Upper lobe of right lung (tissue), 1 donor: ENCODE data around the gene CADPS2. TPM values are rescaled to one million over a fixed set of nuclear protein-coding genes. Genes with fewer than 3 reads are reported as not detected.

Source experiments
- ATAC-seq: fragments of 200-7000 bp; cut with Tn5 transposase; one replicate; pipeline ENCODE4 v1.9.1; 2020; ENCODE audit warnings: mild to moderate bottlenecking, moderate library complexity
- DNase-seq: peaks from one replicate; pipeline ENCODE4 v3.0.0-alpha.2; 2020
- H3K27ac ChIP-seq: fragments of 200-600 bp; one replicate; pipeline ENCODE4 v1.8.0; 2022
- H3K27me3 ChIP-seq: fragments of 200-600 bp; one replicate; pipeline ENCODE4 v1.8.0; 2022; ENCODE audit warnings: mild to moderate bottlenecking
- H3K36me3 ChIP-seq: fragments of 200-600 bp; one replicate; pipeline ENCODE4 v1.8.0; 2022
- H3K4me1 ChIP-seq: fragments of 200-600 bp; one replicate; pipeline ENCODE4 v1.8.0; 2022
- H3K4me3 ChIP-seq: fragments of 200-600 bp; one replicate; pipeline ENCODE4 v1.8.0; 2022; ENCODE audit warnings: mild to moderate bottlenecking
- H3K9me3 ChIP-seq: fragments of 200-600 bp; one replicate; pipeline ENCODE4 v1.8.0; 2022
- CTCF ChIP-seq: fragments of 200-600 bp; IDR thresholded peaks from one replicate; pipeline ENCODE4 v1.8.0; 2022; ENCODE audit warnings: antibody characterized with exemption
- intact Hi-C: fragments of 100-400 bp; cut with DNase I; formaldehyde crosslinking; loops from one replicate; pipeline ENCODE4 v1.11.0; 2022
- total RNA-seq: library from RNA; stranded (reverse); fragmentation: NEBNext Ultra II Directional; extraction: Animal tissue kit (Norgen Biotek cat#: 25700); gene quantifications from one replicate; pipeline ENCODE4 v1.2.1, GENCODE V29; 2021
- donor health status: DM: no; HTN: yes; CAD: no; lungs with severe emphysema.

The CADPS2 gene
- total RNA-seq, 1 donor from 2014 or later, result 46.1 TPM

- Histone ChIP-seq H3K27ac (no peak overlapping the region), H3K36me3 (peaks cover 5% of the 10 kb centered on the region), H3K27me3 (no peaks in the 10 kb centered on the region), H3K4me1 (no peaks in the 10 kb centered on the region), H3K4me3 (no peak overlapping the region), H3K9me3 (no peaks in the 10 kb centered on the region)
- no peak for ATAC-seq
- DNase-seq, result no peak
- TF ChIP-seq CTCF, result no peak
- intact Hi-C loops, result no loop called here
Observed at GRCh38 chr7:122577449-122578003, 308.7 kb downstream of the CADPS2 start.

GRCh38 chr7:122572706-122573105 lies 313.6 kb downstream of the CADPS2 start:
- no peak for ATAC-seq
- DNase-seq, result no peak
- no peaks in the 10 kb centered on the region for H3K27me3 ChIP-seq
- no peak overlapping the region for H3K27ac ChIP-seq
- intact Hi-C loops, result no loop called here
- no peak overlapping the region for H3K4me3 ChIP-seq
- TF ChIP-seq CTCF, result no peak
- no peaks in the 10 kb centered on the region for H3K9me3 ChIP-seq
- no peaks in the 10 kb centered on the region for H3K4me1 ChIP-seq
- H3K36me3 ChIP-seq, result no peaks in the 10 kb centered on the region

DNA sequence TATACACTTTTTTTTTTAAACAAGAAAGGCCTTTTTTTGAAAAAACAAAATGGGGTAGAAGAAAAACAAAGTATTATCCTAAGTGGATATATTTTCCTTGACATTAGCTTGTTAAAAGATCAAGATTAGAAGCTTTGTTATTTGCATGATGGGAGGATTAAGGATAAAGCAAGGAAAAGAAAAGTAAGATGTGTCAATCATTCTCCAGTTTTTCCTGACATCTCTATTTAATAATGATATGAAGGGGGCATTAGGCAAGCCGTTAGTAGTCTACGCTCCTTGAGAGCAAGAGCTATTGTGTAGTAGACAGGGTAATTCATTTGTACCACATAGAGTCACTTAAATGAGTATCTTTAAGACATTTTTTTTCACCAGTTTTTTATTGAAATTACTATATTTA lies 324.9 kb downstream of the CADPS2 start:
- no peaks in the 10 kb centered on the region for H3K27me3 ChIP-seq
- no peak overlapping the region for H3K4me3 ChIP-seq
- peaks cover 10% of the 10 kb centered on the region for H3K4me1 ChIP-seq
- no peak overlapping the region for H3K27ac ChIP-seq
- ATAC-seq (no peak), DNase-seq (no peak)
- H3K9me3 ChIP-seq, result no peaks in the 10 kb centered on the region
- intact Hi-C loops, result no loop called here
- H3K36me3 ChIP-seq, result no peaks in the 10 kb centered on the region
- TF ChIP-seq CTCF, result no peak

DNA sequence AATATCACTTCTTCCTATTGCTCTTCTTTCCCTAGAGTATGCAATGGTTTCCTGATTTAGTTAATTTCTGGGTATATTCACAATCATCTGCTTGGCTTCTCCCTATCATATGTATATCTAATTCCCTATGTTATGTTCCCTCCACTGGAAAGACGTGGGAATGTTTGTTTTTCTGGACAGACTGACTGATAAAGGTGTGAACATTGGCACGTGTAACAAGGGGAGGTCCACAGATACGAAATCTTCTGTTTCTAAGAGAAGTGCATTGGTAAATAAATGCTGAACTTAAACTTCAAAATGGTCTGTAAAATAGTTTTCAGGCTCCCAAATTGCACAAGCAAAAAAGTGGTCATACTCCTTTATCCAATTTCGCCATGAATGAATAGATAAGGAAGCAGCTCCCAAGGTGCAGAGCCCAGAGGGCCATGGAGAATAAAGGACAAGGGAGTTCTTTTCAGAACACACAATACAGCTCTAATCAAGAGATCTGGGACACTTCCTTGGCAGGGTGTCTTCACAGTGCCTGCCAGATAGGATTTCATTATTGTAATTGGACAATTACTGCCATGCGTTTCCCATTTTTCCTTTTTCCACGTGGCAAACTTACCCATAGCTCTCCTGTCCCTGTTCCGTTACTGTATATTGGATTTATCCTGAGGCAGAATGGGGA lies 329.3 kb downstream of the CADPS2 start:
- H3K36me3 ChIP-seq, result no peaks in the 10 kb centered on the region
- H3K27ac ChIP-seq, result no peak overlapping the region
- H3K27me3 ChIP-seq, result no peaks in the 10 kb centered on the region
- no peak overlapping the region for H3K4me3 ChIP-seq
- intact Hi-C loops, result no loop called here
- no peak for DNase-seq
- H3K4me1 ChIP-seq, result peaks cover 10% of the 10 kb centered on the region
- no peak for TF ChIP-seq CTCF
- H3K9me3 ChIP-seq, result no peaks in the 10 kb centered on the region
- no peak for ATAC-seq

GRCh38 chr7:122556219-122556618 lies 330.0 kb downstream of the CADPS2 start:
- no peaks in the 10 kb centered on the region for H3K9me3 ChIP-seq

More at GRCh38 chr7:122556219-122556618, 330.0 kb downstream of the CADPS2 start:
- TF ChIP-seq CTCF, result no peak
- Histone ChIP-seq H3K4me3 (no peak overlapping the region), H3K4me1 (peaks cover 10% of the 10 kb centered on the region), H3K27ac (no peak overlapping the region), H3K27me3 (no peaks in the 10 kb centered on the region), H3K36me3 (no peaks in the 10 kb centered on the region)
- DNase-seq (no peak), ATAC-seq (no peak)
- intact Hi-C loops, result no loop called here
